Natural killer cell (primary cell): Measurements from ENCODE around the gene TIGD3. TPM values are rescaled to one million over a fixed set of nuclear protein-coding genes. Genes with fewer than 3 reads are reported as not detected.

ENCODE experiments used
- ATAC-seq, 3 donors: fragments of 150-1000 bp in 2 of 3; fragments of 200-7000 bp in 1 of 3; cut with Tn5 transposase; 1 replicate in 1 of 3; 2 replicates in 2 of 3; pipeline ENCODE4 v1.10.0; 2021; ENCODE audit warnings: mild to moderate bottlenecking in 2 of 3, moderate library complexity in 2 of 3
- DNase-seq, 2 donors: peaks; one replicate each; pipeline versions ENCODE4 v3.0.0 to v3.0.0-alpha.2; 2013 to 2021; ENCODE audit warnings: mixed read lengths in 1 of 2
- H3K27ac ChIP-seq: one replicate; pipeline ENCODE4 v1.5.1; 2013; ENCODE audit warnings: mild to moderate bottlenecking, low read length
- H3K27me3 ChIP-seq: one replicate; pipeline ENCODE4 v1.6.1; 2013; ENCODE audit warnings: low read length; ENCODE audit not compliant: control insufficient read depth, insufficient read depth
- H3K36me3 ChIP-seq: one replicate; pipeline ENCODE4 v1.6.1; 2013; ENCODE audit warnings: low read length; ENCODE audit not compliant: control insufficient read depth, insufficient read depth
- H3K4me1 ChIP-seq: one replicate; pipeline ENCODE4 v1.6.1; 2013; ENCODE audit warnings: low read length; ENCODE audit not compliant: control insufficient read depth, insufficient read depth
- H3K4me3 ChIP-seq: one replicate; pipeline ENCODE4 v1.5.1; 2013; ENCODE audit warnings: low read length
- H3K9me3 ChIP-seq: one replicate; pipeline ENCODE4 v1.6.1; 2013; ENCODE audit warnings: low read length; ENCODE audit not compliant: control insufficient read depth, insufficient read depth
- H3K27ac Mint-ChIP-seq, 2 donors: one replicate each; pipeline ENCODE4 v1.8.0; 2022; ENCODE audit warnings: mild to moderate bottlenecking in 2 of 2, mixed read lengths in 2 of 2, moderate library complexity in 1 of 2
- H3K27me3 Mint-ChIP-seq, 2 donors: one replicate each; pipeline ENCODE4 v1.8.0; 2022; ENCODE audit warnings: low read depth in 2 of 2, mixed read lengths in 2 of 2
- H3K36me3 Mint-ChIP-seq: one replicate; pipeline ENCODE4 v1.8.0; 2022; ENCODE audit warnings: mixed read lengths
- H3K4me1 Mint-ChIP-seq, 2 donors: one replicate each; pipeline ENCODE4 v1.8.0; 2022; ENCODE audit warnings: mixed read lengths in 2 of 2
- H3K4me3 Mint-ChIP-seq: one replicate; pipeline ENCODE4 v1.8.0; 2022; ENCODE audit warnings: mild to moderate bottlenecking, moderate library complexity, mixed read lengths
- H3K9me3 Mint-ChIP-seq, 2 donors: one replicate each; pipeline ENCODE4 v1.8.0; 2022; ENCODE audit warnings: mixed read lengths in 2 of 2
- CTCF ChIP-seq: fragments of 200-600 bp; IDR thresholded peaks from one replicate; pipeline ENCODE4 v1.8.0; 2022; ENCODE audit warnings: antibody characterized with exemption
- WGBS: methylation state at CpG from one replicate; pipeline ENCODE4 v1.1.7; 2013; ENCODE audit warnings: missing lambda C conversion rate; ENCODE audit not compliant: insufficient coverage; 5-methylcytosine and 5-hydroxymethylcytosine counted together
- intact Hi-C: fragments of 100-400 bp; cut with micrococcal nuclease; formaldehyde crosslinking; loops from one replicate; pipeline ENCODE4 v1.14.2; 2022
- total RNA-seq, 4 donors: library from RNA; stranded (reverse); fragments of 120-200 nt in 1 of 4; gene quantifications; one replicate each; pipeline versions ENCODE4 v1.2.3 to v1.2.4, GENCODE V29; 2013 to 2022

Gene TIGD3
- total RNA-seq: 1 to 10 TPM in 2 of 3 donors, under 1 TPM in 1; 0.70 to 2.2 (median 1.2) TPM
- 2.3 TPM for total RNA-seq (2013)

- Mint-ChIP-seq H3K9me3 (no peaks in the 10 kb centered on the region), H3K36me3 (no peaks in the 10 kb centered on the region), H3K4me1 (peaks cover 15 to 20% of the 10 kb centered on the region in 2 donors), H3K27me3 (no peaks in the 10 kb centered on the region), H3K27ac (peak within 1 kb of the TSS; percentile 79 to 94), H3K4me3 (peak within 1 kb of the TSS; percentile 92)
- DNase-seq: peak; percentile 96 to 97
- Histone ChIP-seq H3K4me1 (peaks cover 19% of the 10 kb centered on the region), H3K9me3 (no peaks in the 10 kb centered on the region), H3K27ac (peak within 1 kb of the TSS; percentile 44), H3K4me3 (peak within 1 kb of the TSS; percentile 49), H3K36me3 (peaks cover 22% of the 10 kb centered on the region), H3K27me3 (no peaks in the 10 kb centered on the region)
- under 1% methylated on average over 79 of the region's 79 CpGs for WGBS
- TF ChIP-seq CTCF: no peak
- intact Hi-C loops: loop anchor here (1.0 to 10.0 kb wide), 2 partner anchors 21 to 430 kb away; partner anchors contain the start of genes AP5B1, DPF2 and OVOL1
- peak; percentile 96 to 99 (median 97) for ATAC-seq
Observed at GRCh38 chr11:65354265-65355012, at the start of gene TIGD3. Gene TIGD3, plus strand, starts transcription at chr11:65354751. Its CDS starts 1,058 bp downstream, at chr11:65355809.

- peaks cover 6% of the 10 kb centered on the region for H3K4me1 ChIP-seq
- ATAC-seq (no peak), DNase-seq (no peak)
- H3K36me3 ChIP-seq: no peaks in the 10 kb centered on the region
- Mint-ChIP-seq H3K36me3 (no peaks in the 10 kb centered on the region), H3K4me1 (no peaks in the 10 kb centered on the region), H3K27ac (no peak overlapping the region), H3K27me3 (no peaks in the 10 kb centered on the region), H3K9me3 (no peaks in the 10 kb centered on the region), H3K4me3 (no peak overlapping the region)
- H3K9me3 ChIP-seq: no peaks in the 10 kb centered on the region
- H3K27ac ChIP-seq: no peak overlapping the region
- intact Hi-C loops: no loop called here
- H3K27me3 ChIP-seq: no peaks in the 10 kb centered on the region
- WGBS: 95% methylated on average over 17 of the region's 17 CpGs
- TF ChIP-seq CTCF: no peak
- no peak overlapping the region for H3K4me3 ChIP-seq
Observed at GRCh38 chr11:65305501-65306268, 48.9 kb upstream of the TIGD3 start.

- H3K4me1 ChIP-seq: peaks cover 6% of the 10 kb centered on the region
- intact Hi-C loops: no loop called here
- H3K4me3 Mint-ChIP-seq: no peak overlapping the region
- no peak for TF ChIP-seq CTCF
- H3K27ac Mint-ChIP-seq: no peak overlapping the region
- H3K4me3 ChIP-seq: no peak overlapping the region
- H3K27me3 Mint-ChIP-seq: no peaks in the 10 kb centered on the region
- no peaks in the 10 kb centered on the region for H3K36me3 ChIP-seq
- ATAC-seq: no peak
- H3K36me3 Mint-ChIP-seq: no peaks in the 10 kb centered on the region
- no peak for DNase-seq
- H3K9me3 Mint-ChIP-seq: no peaks in the 10 kb centered on the region
- WGBS: 93% methylated on average over 6 of the region's 6 CpGs
- H3K27ac ChIP-seq: no peak overlapping the region
- H3K9me3 ChIP-seq: no peaks in the 10 kb centered on the region
- no peaks in the 10 kb centered on the region for H3K27me3 ChIP-seq
- H3K4me1 Mint-ChIP-seq: no peaks in the 10 kb centered on the region
Observed at GRCh38 chr11:65307298-65308229, 47.0 kb upstream of the TIGD3 start.
